Activated naive CD8-positive, alpha-beta T cell treated with anti-CD3 and anti-CD28 coated beads, Interleukin-2, amount 50 U/mL, for 24 hours (primary cell): ENCODE data around the gene SGMS1.
"Not testable (repeated sequence)": the region's sequence is repeated elsewhere in the genome, so short reads cannot be mapped to it uniquely, and the experiment has no call there.

ENCODE experiments used
- ATAC-seq: fragments of 150-1000 bp; cut with Tn5 transposase; one replicate; pipeline ENCODE4 v1.10.0; 2021
- DNase-seq: peaks from one replicate; pipeline ENCODE4 v3.0.0; 2021
- H3K27ac Mint-ChIP-seq: one replicate; pipeline ENCODE4 v1.8.0; 2021; ENCODE audit warnings: mild to moderate bottlenecking, mixed read lengths
- H3K27me3 Mint-ChIP-seq: one replicate; pipeline ENCODE4 v1.8.0; 2021; ENCODE audit warnings: mixed read lengths
- H3K36me3 Mint-ChIP-seq: one replicate; pipeline ENCODE4 v1.8.0; 2021; ENCODE audit warnings: low read depth, mixed read lengths
- H3K4me1 Mint-ChIP-seq: one replicate; pipeline ENCODE4 v1.8.0; 2021; ENCODE audit warnings: mixed read lengths
- H3K4me3 Mint-ChIP-seq: one replicate; pipeline ENCODE4 v1.8.0; 2021; ENCODE audit warnings: mild to moderate bottlenecking, moderate library complexity, mixed read lengths
- H3K9me3 Mint-ChIP-seq: one replicate; pipeline ENCODE4 v1.8.0; 2021; ENCODE audit warnings: mixed read lengths

SGMS1 gene

DNA sequence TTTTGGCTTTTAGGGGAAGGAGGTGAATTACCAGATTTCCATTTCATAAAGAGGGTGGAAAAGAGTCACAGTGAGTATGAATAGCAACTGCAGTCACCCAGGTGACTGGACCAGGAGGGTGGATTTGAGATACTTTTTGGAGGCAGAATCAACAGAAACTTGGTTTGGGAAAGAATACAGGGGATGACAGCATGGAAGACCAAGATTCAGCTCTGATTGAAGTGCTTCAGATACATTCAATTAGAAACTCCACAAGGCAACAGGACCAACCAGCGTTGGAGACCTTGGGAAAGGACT, 83.0 kb downstream of the SGMS1 start:
- ATAC-seq: peak; percentile 41
- Mint-ChIP-seq H3K4me1 (peaks cover 92% of the 10 kb centered on the region), H3K36me3 (peaks cover 4% of the 10 kb centered on the region), H3K27me3 (no peaks in the 10 kb centered on the region), H3K27ac (peak overlapping the region; percentile 94), H3K9me3 (no peaks in the 10 kb centered on the region), H3K4me3 (peak overlapping the region; percentile 72)
- DNase-seq: no peak

- peak; percentile 59 for ATAC-seq
Observed at GRCh38 chr10:50540069-50540825, 83.5 kb downstream of the SGMS1 start.

GRCh38 chr10:50538555-50539398, 85.0 kb downstream of the SGMS1 start:
- H3K4me1 Mint-ChIP-seq: peaks cover 90% of the 10 kb centered on the region

More at GRCh38 chr10:50540069-50540825, 83.5 kb downstream of the SGMS1 start:
- H3K4me1 Mint-ChIP-seq: peaks cover 92% of the 10 kb centered on the region
- DNase-seq: peak; percentile 40
- H3K4me3 Mint-ChIP-seq: peak overlapping the region; percentile 72
- H3K27me3 Mint-ChIP-seq: no peaks in the 10 kb centered on the region
- no peaks in the 10 kb centered on the region for H3K9me3 Mint-ChIP-seq
- H3K36me3 Mint-ChIP-seq: peaks cover 4% of the 10 kb centered on the region
- H3K27ac Mint-ChIP-seq: peak overlapping the region; percentile 94

DNA sequence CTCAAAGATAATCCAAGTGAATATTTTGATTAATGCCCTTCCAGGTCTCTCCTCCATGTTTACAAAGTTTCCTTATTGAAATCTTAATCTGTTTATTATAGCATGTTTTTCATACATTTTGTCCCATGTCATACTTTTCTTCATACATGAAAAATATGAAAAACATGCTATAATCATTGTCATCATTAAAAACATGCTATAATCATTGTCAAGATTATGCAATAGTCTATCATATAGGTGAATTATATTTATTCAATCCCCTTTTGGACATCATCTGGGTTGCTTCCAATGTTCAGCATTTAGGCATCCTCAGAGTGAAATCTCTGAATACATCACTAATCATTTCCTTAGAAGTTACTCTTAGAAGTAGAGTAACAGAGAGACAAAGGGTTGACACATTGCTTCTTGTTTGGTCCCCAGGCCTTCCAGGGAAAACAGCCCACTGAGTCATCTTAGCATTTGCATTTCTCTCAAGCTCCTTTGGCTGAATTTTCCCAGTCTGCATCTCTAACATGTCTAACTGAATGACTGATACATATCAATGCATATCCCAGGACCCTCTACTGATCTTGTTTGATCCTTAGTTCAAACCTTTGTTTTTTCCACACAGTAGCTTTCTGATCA, 87.0 kb downstream of the SGMS1 start:
- Mint-ChIP-seq H3K4me3 (no peak overlapping the region), H3K36me3 (peaks cover 5% of the 10 kb centered on the region), H3K27me3 (no peaks in the 10 kb centered on the region), H3K9me3 (no peaks in the 10 kb centered on the region), H3K4me1 (peaks cover 74% of the 10 kb centered on the region), H3K27ac (peak overlapping the region; percentile 42)
- ATAC-seq (peak; percentile 7), DNase-seq (no peak)

More at GRCh38 chr10:50538555-50539398, 85.0 kb downstream of the SGMS1 start:
- DNase-seq (no peak), ATAC-seq (peak; percentile 60)
- H3K4me3 Mint-ChIP-seq: peak overlapping the region; percentile 25
- H3K9me3 Mint-ChIP-seq: no peaks in the 10 kb centered on the region
- H3K27me3 Mint-ChIP-seq: no peaks in the 10 kb centered on the region
- peak overlapping the region; percentile 82 for H3K27ac Mint-ChIP-seq
- peaks cover 4% of the 10 kb centered on the region for H3K36me3 Mint-ChIP-seq

DNA sequence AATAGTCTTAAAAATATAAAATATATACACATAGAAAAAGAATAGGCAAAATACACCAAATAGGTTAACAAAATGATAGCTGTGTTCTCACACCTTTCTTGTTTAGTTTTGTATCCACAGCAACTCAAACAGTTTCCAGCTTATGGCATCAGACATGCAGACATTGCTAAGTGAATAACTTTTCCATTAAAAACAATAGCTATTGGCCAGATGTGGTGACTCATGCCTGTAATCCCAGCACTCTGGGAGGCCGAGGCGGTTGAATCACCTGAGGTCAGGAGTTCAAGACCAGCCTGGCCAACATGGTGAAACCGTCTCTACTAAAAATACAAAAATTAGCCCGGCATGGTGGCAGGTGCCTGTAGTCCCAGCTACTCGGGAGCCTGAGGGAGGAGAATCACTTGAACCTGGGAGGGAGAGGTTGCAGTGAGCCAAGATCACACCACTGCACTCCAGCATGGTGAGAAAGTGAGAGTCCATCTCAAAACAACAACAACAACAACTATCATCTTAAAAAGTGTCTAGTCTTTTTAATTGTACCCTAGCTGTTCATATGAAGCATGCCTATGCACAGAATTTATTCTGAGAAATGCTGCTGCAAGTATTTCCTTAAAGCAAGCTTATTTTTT, 88.9 kb downstream of the SGMS1 start:
- H3K36me3 Mint-ChIP-seq, H3K27me3 Mint-ChIP-seq, DNase-seq, H3K4me3 Mint-ChIP-seq, H3K9me3 Mint-ChIP-seq, ATAC-seq: not testable (repeated sequence)
- Mint-ChIP-seq H3K4me1 (peaks cover 55% of the 10 kb centered on the region), H3K27ac (peak overlapping the region; percentile 53)

GRCh38 chr10:50533296-50533695, 90.5 kb downstream of the SGMS1 start:
- ATAC-seq (no peak), DNase-seq (no peak)
- Mint-ChIP-seq H3K36me3 (peaks cover 2% of the 10 kb centered on the region), H3K4me3 (no peak overlapping the region), H3K4me1 (peaks cover 41% of the 10 kb centered on the region), H3K9me3 (no peaks in the 10 kb centered on the region), H3K27me3 (no peaks in the 10 kb centered on the region), H3K27ac (no peak overlapping the region)

- H3K4me1 Mint-ChIP-seq: peaks cover 36% of the 10 kb centered on the region
- no peak overlapping the region for H3K27ac Mint-ChIP-seq
- ATAC-seq (no peak), DNase-seq (no peak)
- H3K36me3 Mint-ChIP-seq: peaks cover 5% of the 10 kb centered on the region
- no peaks in the 10 kb centered on the region for H3K27me3 Mint-ChIP-seq
- no peak overlapping the region for H3K4me3 Mint-ChIP-seq
- H3K9me3 Mint-ChIP-seq: no peaks in the 10 kb centered on the region
Observed at GRCh38 chr10:50531388-50532077, 92.2 kb downstream of the SGMS1 start.

DNA sequence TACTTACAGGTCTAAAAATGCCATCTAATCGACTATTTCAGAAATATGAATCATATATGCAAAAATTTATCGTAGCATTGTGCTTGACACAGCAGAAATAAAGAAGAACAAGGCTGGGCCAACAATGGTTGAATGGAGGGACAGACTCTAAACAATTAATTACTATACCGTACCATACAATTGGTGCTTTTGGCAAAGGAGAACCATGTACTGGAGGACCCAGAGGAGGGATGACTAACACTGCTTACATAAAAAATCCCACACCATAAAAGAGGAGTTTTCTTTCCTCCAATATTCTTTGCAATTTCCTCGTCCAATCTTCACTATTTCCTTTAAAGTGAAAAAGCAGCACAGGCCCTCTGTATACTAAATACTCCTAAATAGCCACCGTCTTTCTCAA, 94.1 kb downstream of the SGMS1 start:
- ATAC-seq (no peak), DNase-seq (no peak)
- Mint-ChIP-seq H3K27ac (no peak overlapping the region), H3K4me1 (peaks cover 31% of the 10 kb centered on the region), H3K9me3 (no peaks in the 10 kb centered on the region), H3K36me3 (peaks cover 17% of the 10 kb centered on the region), H3K4me3 (no peak overlapping the region), H3K27me3 (no peaks in the 10 kb centered on the region)

- ATAC-seq (no peak), DNase-seq (no peak)
- Mint-ChIP-seq H3K4me3 (no peak overlapping the region), H3K36me3 (peaks cover 17% of the 10 kb centered on the region), H3K27me3 (no peaks in the 10 kb centered on the region), H3K9me3 (no peaks in the 10 kb centered on the region), H3K4me1 (peaks cover 36% of the 10 kb centered on the region), H3K27ac (no peak overlapping the region)
Observed at GRCh38 chr10:50528206-50528605, 95.5 kb downstream of the SGMS1 start.

GRCh38 chr10:50527442-50528043, 96.2 kb downstream of the SGMS1 start:
- peak; percentile 81 for ATAC-seq
- H3K4me1 Mint-ChIP-seq: peaks cover 43% of the 10 kb centered on the region
- no peaks in the 10 kb centered on the region for H3K9me3 Mint-ChIP-seq
- no peak for DNase-seq
- no peaks in the 10 kb centered on the region for H3K27me3 Mint-ChIP-seq
- H3K36me3 Mint-ChIP-seq: peaks cover 16% of the 10 kb centered on the region
- no peak overlapping the region for H3K4me3 Mint-ChIP-seq
- H3K27ac Mint-ChIP-seq: no peak overlapping the region

- Mint-ChIP-seq H3K27ac (no peak overlapping the region), H3K4me1 (peaks cover 45% of the 10 kb centered on the region), H3K27me3 (no peaks in the 10 kb centered on the region), H3K36me3 (peaks cover 16% of the 10 kb centered on the region), H3K4me3 (no peak overlapping the region), H3K9me3 (no peaks in the 10 kb centered on the region)
- no peak for DNase-seq
- no peak for ATAC-seq
Observed at GRCh38 chr10:50526185-50526584, 97.6 kb downstream of the SGMS1 start.

- no peaks in the 10 kb centered on the region for H3K9me3 Mint-ChIP-seq
- no peak for ATAC-seq
- no peaks in the 10 kb centered on the region for H3K27me3 Mint-ChIP-seq
- no peak for DNase-seq
- H3K4me1 Mint-ChIP-seq: peaks cover 45% of the 10 kb centered on the region
- no peak overlapping the region for H3K27ac Mint-ChIP-seq
- H3K4me3 Mint-ChIP-seq: no peak overlapping the region
- H3K36me3 Mint-ChIP-seq: peaks cover 16% of the 10 kb centered on the region
Observed at GRCh38 chr10:50523357-50523756, 100.4 kb downstream of the SGMS1 start.

- no peak for ATAC-seq
- no peak for DNase-seq
- Mint-ChIP-seq H3K9me3 (no peaks in the 10 kb centered on the region), H3K36me3 (peaks cover 16% of the 10 kb centered on the region), H3K4me1 (peaks cover 42% of the 10 kb centered on the region), H3K27ac (no peak overlapping the region), H3K27me3 (no peaks in the 10 kb centered on the region), H3K4me3 (no peak overlapping the region)
Observed at GRCh38 chr10:50522908-50523307, 100.8 kb downstream of the SGMS1 start.

DNA sequence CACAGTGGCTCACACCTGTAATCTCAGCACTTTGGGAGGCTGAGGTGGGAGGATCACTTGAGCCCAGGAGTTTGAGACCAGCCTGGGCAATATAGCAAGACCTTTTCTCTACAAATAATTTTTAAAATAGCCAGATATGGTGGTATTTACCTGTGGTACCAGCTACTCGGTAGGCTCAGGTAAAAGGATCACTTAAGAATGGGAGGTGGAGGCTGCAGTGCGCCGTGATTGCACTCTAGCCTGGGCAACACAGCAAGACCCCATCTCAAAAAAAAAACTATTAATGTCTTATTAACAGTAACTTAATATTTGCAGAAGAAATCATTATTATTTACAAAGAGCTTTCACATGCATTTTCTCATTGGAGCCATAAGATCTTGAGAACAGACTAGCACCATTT, 103.6 kb downstream of the SGMS1 start:
- H3K36me3 Mint-ChIP-seq: peaks cover 4% of the 10 kb centered on the region
- H3K27ac Mint-ChIP-seq: no peak overlapping the region
- peaks cover 26% of the 10 kb centered on the region for H3K4me1 Mint-ChIP-seq
- no peak overlapping the region for H3K4me3 Mint-ChIP-seq
- H3K27me3 Mint-ChIP-seq: no peaks in the 10 kb centered on the region
- ATAC-seq: no peak
- no peaks in the 10 kb centered on the region for H3K9me3 Mint-ChIP-seq
- no peak for DNase-seq
